ENCODE results near the gene PIP.

Gene PIP

GRCh38 chr7:143126146-143126545 lies 5.7 kb upstream of the PIP start:
- ATAC-seq, result no peak
- TF ChIP-seq RARB (CRISPR knock-in tag; IDR thresholded peaks at IDR 0.05) (no peak), POU6F1 (CRISPR knock-in tag; IDR thresholded peaks at IDR 0.05; ENCODE audit: borderline replicate concordance, low read depth) (no peak), PPARA (CRISPR knock-in tag; IDR thresholded peaks at IDR 0.05; ENCODE audit: borderline replicate concordance) (no peak), ZNF70 (CRISPR knock-in tag; IDR thresholded peaks at IDR 0.05) (no peak)

- TF ChIP-seq TOX (CRISPR knock-in tag; IDR thresholded peaks at IDR 0.05; ENCODE audit: borderline replicate concordance) (no peak), GLIS3 (CRISPR knock-in tag; IDR thresholded peaks at IDR 0.05) (no peak)
- ATAC-seq, result no peak
These were observed 2.8 kb upstream of the PIP start for GRCh38 chr7:143129051-143129450.

- no peak for TF ChIP-seq CSRNP3 (CRISPR knock-in tag; IDR thresholded peaks at IDR 0.05)
- TF ChIP-seq CREB5 (CRISPR knock-in tag; IDR thresholded peaks at IDR 0.05; ENCODE audit: low read depth), result no peak
- TF ChIP-seq RARB (CRISPR knock-in tag; IDR thresholded peaks at IDR 0.05), result no peak
- TF ChIP-seq CSDC2 (CRISPR knock-in tag; IDR thresholded peaks at IDR 0.05), result no peak
- no peak for TF ChIP-seq ZFP3 (CRISPR knock-in tag; IDR thresholded peaks at IDR 0.05)
- no peak for TF ChIP-seq GLIS3 (CRISPR knock-in tag; IDR thresholded peaks at IDR 0.05)
- no peak for TF ChIP-seq ZNF565 (CRISPR knock-in tag; conservative IDR thresholded peaks at IDR 0.05; ENCODE audit: low read depth)
- no peak for TF ChIP-seq ZNF8 (CRISPR knock-in tag; IDR thresholded peaks at IDR 0.05)
- TF ChIP-seq TSHZ2 (CRISPR knock-in tag; IDR thresholded peaks at IDR 0.05), result no peak
- no peak for TF ChIP-seq TCF4 (CRISPR knock-in tag; IDR thresholded peaks at IDR 0.05; ENCODE audit: borderline replicate concordance)
- TF ChIP-seq POU6F1 (CRISPR knock-in tag; IDR thresholded peaks at IDR 0.05; ENCODE audit: borderline replicate concordance, low read depth), result no peak
- no peak for ATAC-seq
These were observed 2.4 kb upstream of the PIP start for GRCh38 chr7:143129477-143129876.

GRCh38 chr7:143130541-143130940 lies 1.3 kb upstream of the PIP start:
- no peak for ATAC-seq
- TF ChIP-seq TCF4 (CRISPR knock-in tag; IDR thresholded peaks at IDR 0.05; ENCODE audit: borderline replicate concordance) (no peak), TSHZ2 (CRISPR knock-in tag; IDR thresholded peaks at IDR 0.05) (no peak), CSDC2 (CRISPR knock-in tag; IDR thresholded peaks at IDR 0.05) (no peak), ZFP3 (CRISPR knock-in tag; IDR thresholded peaks at IDR 0.05) (no peak), ZNF70 (CRISPR knock-in tag; IDR thresholded peaks at IDR 0.05) (no peak), RARB (CRISPR knock-in tag; IDR thresholded peaks at IDR 0.05) (no peak), SNAI2 (CRISPR knock-in tag; IDR thresholded peaks at IDR 0.05) (no peak), CREB5 (CRISPR knock-in tag; IDR thresholded peaks at IDR 0.05; ENCODE audit: low read depth) (no peak), ZC3H10 (CRISPR knock-in tag; IDR thresholded peaks at IDR 0.05) (no peak), OSR1 (CRISPR knock-in tag; IDR thresholded peaks at IDR 0.05) (no peak), ZNF565 (CRISPR knock-in tag; conservative IDR thresholded peaks at IDR 0.05; ENCODE audit: low read depth) (no peak), PATZ1 (CRISPR knock-in tag; IDR thresholded peaks at IDR 0.05; ENCODE audit: borderline replicate concordance) (no peak)
